Psoas muscle (tissue), 8 donors: Measurements from ENCODE around the gene SUSD3. TPM values are rescaled to one million over a fixed set of nuclear protein-coding genes. Genes with fewer than 3 reads are reported as not detected.

Experiments used
- ATAC-seq, 4 donors: fragments of 200-7000 bp; cut with Tn5 transposase; one replicate each; pipeline ENCODE4 v1.9.1; 2020; ENCODE audit warnings: moderate library complexity in 3 of 4, mild to moderate bottlenecking in 2 of 4
- DNase-seq, 2 donors: peaks; one replicate each; pipeline ENCODE4 v3.0.0-alpha.2; 2020
- H3K27ac ChIP-seq: fragments of 200-600 bp; one replicate; pipeline ENCODE4 v1.8.0; 2022
- H3K27me3 ChIP-seq, 3 donors: fragments of 200-600 bp in 1 of 3; one replicate each; pipeline versions ENCODE4 v1.6.1 to v1.8.0; 2013 to 2022; ENCODE audit warnings: low read length in 2 of 3, mild to moderate bottlenecking in 2 of 3, moderate library complexity in 1 of 3; ENCODE audit not compliant: insufficient read depth in 3 of 3
- H3K36me3 ChIP-seq, 2 donors: fragments of 200-600 bp in 1 of 2; one replicate each; pipeline versions ENCODE4 v1.6.1 to v1.8.0; 2013 to 2022; ENCODE audit warnings: low read depth in 1 of 2, mild to moderate bottlenecking in 1 of 2, moderate library complexity in 1 of 2; ENCODE audit not compliant: insufficient read depth in 1 of 2
- H3K4me1 ChIP-seq: fragments of 200-600 bp; one replicate; pipeline ENCODE4 v1.8.0; 2022
- H3K4me3 ChIP-seq: fragments of 200-600 bp; one replicate; pipeline ENCODE4 v1.8.0; 2022; ENCODE audit warnings: mild to moderate bottlenecking
- H3K9me3 ChIP-seq: fragments of 200-600 bp; one replicate; pipeline ENCODE4 v1.8.0; 2022
- CTCF ChIP-seq: fragments of 200-600 bp; IDR thresholded peaks from one replicate; pipeline ENCODE4 v1.8.0; 2022; ENCODE audit warnings: antibody characterized with exemption
- WGBS, 3 donors: extraction: QIAGEN DNeasy Blood & Tissue Kit; methylation state at CpG; one replicate each; pipeline versions ENCODE4 v1.1.6 to v1.1.7; 2013; 5-methylcytosine and 5-hydroxymethylcytosine counted together
- intact Hi-C, 2 donors: fragments of 100-400 bp; cut with DNase I; formaldehyde crosslinking; loops; one replicate each; pipeline versions ENCODE4 v1.11.0 to v1.14.2; 2022
- polyA plus RNA-seq, 3 donors: library from polyadenylated mRNA; stranded (reverse); fragments of 200-250 nt; gene quantifications; one replicate each; pipeline ENCODE4 v1.2.3, GENCODE V29; 2013
- total RNA-seq, 4 donors: library from RNA; stranded (reverse); fragmentation: NEBNext Ultra II Directional in 2 of 4; extraction: Animal tissue kit (Norgen Biotek cat#: 25700) in 2 of 4; gene quantifications; one replicate each; pipeline versions ENCODE4 v1.2.1 to v1.2.4, GENCODE V29; 2021 to 2023
- donor health status: healthy with polysubstance abuse.
- donor health status: DM: no; HTN: no; CAD: no; lungs with moderate emphysema.
- donor health status: Bipolar disorder and iron deficiency.
- donor health status: healthy.
- donor health status: DM: yes; HTN: yes; CAD: no.
- donor health status: DM: no; HTN: no; CAD: no.
- donor health status: DM: no; HTN: no; CAD: no.
- donor health status: DM: yes; HTN: yes; CAD: no.

SUSD3 gene
- total and polyA plus RNA-seq, 7 donors: 0.13 to 0.65 (median 0.34) TPM; not detected in 2

DNA sequence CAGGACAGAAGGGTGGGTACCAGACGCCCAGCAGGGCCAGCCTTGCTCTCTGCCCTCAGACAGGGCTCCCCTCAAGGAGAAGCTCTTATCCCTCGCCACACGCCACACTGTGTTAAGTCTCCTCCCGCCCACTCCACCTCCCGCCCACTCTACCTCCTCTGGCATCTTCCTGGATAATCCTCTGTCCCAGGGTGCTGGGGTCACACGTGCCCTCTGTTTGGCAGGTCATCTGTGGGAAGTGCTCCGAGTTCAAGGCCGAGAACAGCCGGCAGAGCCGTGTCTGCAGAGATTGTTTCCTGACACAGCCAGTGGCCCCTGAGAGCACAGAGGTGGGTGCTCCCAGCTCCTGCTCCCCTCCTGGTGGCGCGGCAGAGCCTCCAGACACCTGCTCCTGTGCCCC is 26.0 kb upstream of the SUSD3 start:
- H3K4me3 ChIP-seq: no peak overlapping the region
- H3K27me3 ChIP-seq: peaks cover 0 to 3% (median 0%) of the 10 kb centered on the region in 3 donors
- H3K27ac ChIP-seq: no peak overlapping the region
- ATAC-seq: no peak
- intact Hi-C loops: no loop called here
- 69 to 78% (median 77%) methylated on average over 12 of the region's 12 CpGs for WGBS, 3 donors
- no peaks in the 10 kb centered on the region for H3K36me3 ChIP-seq
- no peaks in the 10 kb centered on the region for H3K9me3 ChIP-seq
- TF ChIP-seq CTCF: no peak
- H3K4me1 ChIP-seq: no peaks in the 10 kb centered on the region
- DNase-seq: no peak

GRCh38 chr9:93033531-93033930 is 25.0 kb upstream of the SUSD3 start:
- H3K9me3 ChIP-seq: no peaks in the 10 kb centered on the region
- WGBS, 3 donors: 40 to 55% (median 46%) methylated on average over 6 of the region's 6 CpGs
- no peak for DNase-seq
- H3K36me3 ChIP-seq: no peaks in the 10 kb centered on the region
- peaks cover 0 to 3% (median 0%) of the 10 kb centered on the region in 3 donors for H3K27me3 ChIP-seq
- intact Hi-C loops: no loop called here
- TF ChIP-seq CTCF: no peak
- H3K4me1 ChIP-seq: no peaks in the 10 kb centered on the region
- ATAC-seq: no peak
- no peak overlapping the region for H3K4me3 ChIP-seq
- H3K27ac ChIP-seq: no peak overlapping the region

DNA sequence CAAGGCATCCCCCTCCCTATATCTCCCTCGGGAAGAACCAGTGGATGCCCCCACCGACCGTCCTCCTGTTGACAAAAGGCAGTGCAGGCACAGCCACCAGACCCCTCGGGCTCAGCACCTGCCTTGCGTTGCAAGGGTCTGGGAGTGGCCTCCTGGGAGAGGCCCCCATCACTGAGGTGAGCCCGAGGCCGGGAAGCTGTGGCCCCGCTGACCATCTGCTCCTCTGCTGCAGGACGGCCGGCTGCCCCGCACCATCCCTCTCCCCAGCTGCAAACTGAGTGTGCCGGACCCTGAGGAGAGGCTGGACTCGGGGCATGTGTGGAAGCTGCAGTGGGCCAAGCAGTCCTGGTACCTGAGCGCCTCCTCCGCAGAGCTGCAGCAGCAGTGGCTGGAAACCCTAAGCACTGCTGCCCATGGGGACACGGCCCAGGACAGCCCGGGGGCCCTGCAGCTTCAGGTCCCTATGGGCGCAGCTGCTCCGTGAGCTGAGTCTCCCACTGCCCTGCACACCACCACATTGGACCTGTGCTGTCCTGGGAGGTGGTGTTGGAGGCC is 23.3 kb upstream of the SUSD3 start:
- Histone ChIP-seq H3K4me1 (no peaks in the 10 kb centered on the region), H3K27ac (no peak overlapping the region), H3K4me3 (no peak overlapping the region), H3K36me3 (no peaks in the 10 kb centered on the region), H3K27me3 (peaks cover 0 to 3% (median 0%) of the 10 kb centered on the region in 3 donors), H3K9me3 (no peaks in the 10 kb centered on the region)
- intact Hi-C loops: no loop called here
- no peak for TF ChIP-seq CTCF
- 84 to 94% (median 84%) methylated on average over 16 to 19 of the region's 19 CpGs for WGBS, 3 donors
- DNase-seq (no peak), ATAC-seq (no peak)

DNA sequence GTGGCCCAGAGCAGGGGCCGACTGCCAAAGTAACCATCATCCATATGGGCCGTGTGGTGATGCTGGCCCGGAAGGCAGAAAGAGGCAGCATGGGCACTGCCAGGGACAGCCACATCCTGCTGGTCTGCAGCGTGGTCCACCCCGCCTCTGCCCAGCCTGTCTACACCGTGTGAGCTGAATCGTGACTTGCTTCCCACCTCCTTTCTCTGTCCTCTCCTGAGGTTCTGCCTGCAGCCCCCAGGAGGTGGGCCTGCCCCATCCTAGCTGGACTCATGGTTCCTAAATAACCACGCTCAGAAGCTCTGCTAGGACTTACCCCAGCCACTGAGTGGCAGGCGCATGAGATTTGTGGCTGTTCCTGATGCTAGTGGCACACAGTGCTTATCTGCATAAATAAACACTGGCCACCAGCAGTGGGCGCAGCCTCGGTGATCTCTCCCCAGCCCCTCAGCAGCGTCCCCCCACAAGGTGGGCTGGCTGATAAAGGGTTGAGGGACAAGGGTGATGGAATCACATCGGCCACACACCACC is 22.6 kb upstream of the SUSD3 start:
- DNase-seq (no peak), ATAC-seq (no peak)
- Histone ChIP-seq H3K27me3 (peaks cover 0 to 3% (median 0%) of the 10 kb centered on the region in 3 donors), H3K4me1 (no peaks in the 10 kb centered on the region), H3K36me3 (no peaks in the 10 kb centered on the region), H3K27ac (no peak overlapping the region), H3K4me3 (no peak overlapping the region), H3K9me3 (no peaks in the 10 kb centered on the region)
- no peak for TF ChIP-seq CTCF
- 79 to 84% (median 83%) methylated on average over 13 of the region's 13 CpGs for WGBS, 3 donors
- intact Hi-C loops: no loop called here
